SHP77 treated with DMSO at 0.1 percent for 48 hours (cell line): ENCODE results near the gene SGSM1.
A peak's percentile ranks its signal among the peaks of the same experiment; 100 is the strongest.
"Not testable (repeated sequence)": the region's sequence is repeated elsewhere in the genome, so short reads cannot be mapped to it uniquely, and the experiment has no call there.

Experiments used
- DNase-seq: peaks from one replicate; lab custom pipeline; 2025; lab: John Stamatoyannopoulos, UW

SGSM1 gene

DNA sequence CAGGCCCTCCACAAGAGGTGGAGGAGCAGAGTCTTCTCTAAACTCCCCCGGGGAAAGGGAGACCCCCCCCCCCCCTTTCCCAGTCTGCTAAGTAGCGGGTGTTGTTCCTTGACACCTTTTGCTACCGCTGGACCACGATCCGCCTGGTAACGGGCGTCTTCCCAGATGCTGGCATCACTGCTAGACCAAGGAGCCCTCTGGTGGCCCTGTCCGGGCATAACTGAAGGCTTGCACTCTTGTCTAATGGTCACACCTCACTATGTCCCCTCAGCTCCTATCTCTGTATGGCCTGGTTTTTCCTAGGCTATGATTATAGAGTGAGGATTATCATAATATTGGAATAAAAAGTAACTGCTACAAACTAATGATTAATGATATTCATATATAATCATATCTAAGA, 31.5 kb downstream of the SGSM1 start:
- not testable (repeated sequence) for DNase-seq

DNA sequence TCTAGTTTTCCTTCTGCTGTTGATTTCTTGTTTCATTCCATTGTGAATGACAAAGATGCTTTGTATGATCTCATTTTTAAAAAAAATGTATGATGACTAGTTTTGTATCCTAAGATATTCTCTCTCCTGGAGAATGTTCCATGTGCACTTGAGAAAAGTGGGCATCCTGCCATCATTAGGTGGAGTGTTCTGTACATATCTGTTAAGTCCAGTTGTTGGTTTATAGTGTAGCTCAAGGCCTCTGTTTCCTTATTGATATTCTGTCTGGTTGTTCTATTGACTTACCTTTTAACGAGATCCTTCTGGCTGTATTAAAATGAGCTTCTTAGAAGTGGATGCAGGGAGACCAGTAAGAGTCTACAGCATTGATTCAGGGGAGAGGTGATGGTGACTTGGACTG, 35.2 kb downstream of the SGSM1 start:
- no peak for DNase-seq

DNA sequence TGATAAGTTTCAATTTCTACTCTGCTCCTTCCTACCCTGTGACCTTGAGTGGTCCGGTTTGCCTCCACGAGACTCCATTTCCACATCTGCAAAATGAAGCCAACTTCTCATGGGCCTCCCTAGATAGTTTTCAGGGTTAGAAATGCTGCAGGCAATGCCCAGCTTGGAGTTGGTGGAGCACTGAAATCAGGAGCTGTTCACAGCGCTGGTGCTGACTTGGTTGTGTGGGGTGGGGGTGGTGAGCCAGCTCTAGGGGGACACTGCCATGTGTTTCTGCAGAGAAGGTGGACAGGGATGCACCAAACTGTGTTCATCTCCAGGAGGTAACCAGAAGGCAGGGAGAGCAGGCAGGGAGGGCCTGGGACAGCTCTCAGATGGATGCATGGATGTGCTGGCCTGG, 37.0 kb downstream of the SGSM1 start:
- DNase-seq, result no peak

DNA sequence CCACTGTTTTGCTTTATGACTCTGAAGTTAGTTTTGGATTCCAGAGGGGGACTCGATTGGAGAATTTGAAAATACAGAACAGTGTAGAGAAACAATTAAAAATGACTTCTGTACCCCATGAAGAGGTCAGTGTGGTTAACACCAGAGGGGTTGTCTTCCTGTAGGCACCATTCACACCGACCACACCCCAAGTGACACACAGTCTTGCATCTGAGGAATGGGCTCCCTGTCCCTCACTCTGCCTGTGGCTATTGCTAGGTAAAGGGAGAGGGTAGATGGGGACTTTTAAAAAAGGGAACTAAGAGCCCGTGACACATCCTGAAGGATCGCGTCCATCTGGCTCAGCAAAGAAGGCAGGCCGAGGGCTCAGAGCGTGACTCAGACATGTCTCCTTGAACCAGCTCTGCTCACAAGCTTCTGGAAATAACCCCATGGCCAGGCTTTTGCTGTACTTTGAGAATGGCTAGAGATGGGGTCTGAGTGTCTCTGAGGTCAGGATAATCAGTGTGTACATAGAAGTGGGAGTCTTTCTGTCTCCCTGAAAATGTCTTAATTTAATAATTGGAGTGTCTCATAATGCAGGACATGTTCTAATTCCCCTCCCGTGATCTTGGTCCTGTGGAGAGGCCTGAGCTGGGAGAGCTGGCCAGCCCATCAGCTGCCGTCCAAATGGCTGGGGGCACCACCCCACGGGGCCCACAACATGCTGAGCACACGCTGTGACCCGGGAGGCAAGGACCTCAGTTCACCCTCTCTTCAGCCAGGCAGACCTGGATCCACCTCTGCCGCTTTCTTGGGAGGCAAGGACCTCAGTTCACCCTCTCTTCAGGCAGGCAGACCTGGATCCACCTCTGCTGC, 39.3 kb downstream of the SGSM1 start:
- no peak for DNase-seq

DNA sequence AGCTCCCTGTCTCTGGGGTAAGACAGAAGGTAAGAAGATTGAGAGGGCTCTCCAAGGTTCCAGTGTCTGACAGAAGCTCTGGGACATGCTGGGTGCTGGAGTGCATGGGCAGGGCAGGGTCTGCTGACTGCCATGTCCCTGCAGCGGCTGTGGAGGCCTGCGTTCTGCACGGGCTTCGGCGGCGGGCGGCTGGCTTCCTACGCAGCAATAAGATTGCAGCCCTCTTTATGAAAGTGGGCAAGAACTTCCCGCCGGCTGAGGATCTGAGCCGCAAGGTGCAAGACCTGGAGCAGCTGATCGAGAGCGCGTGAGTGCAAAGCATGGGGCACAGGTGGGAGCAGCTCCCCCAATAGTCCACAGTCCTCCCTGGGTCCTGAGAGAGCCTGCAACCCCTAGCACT, 41.5 kb downstream of the SGSM1 start:
- no peak for DNase-seq

DNA sequence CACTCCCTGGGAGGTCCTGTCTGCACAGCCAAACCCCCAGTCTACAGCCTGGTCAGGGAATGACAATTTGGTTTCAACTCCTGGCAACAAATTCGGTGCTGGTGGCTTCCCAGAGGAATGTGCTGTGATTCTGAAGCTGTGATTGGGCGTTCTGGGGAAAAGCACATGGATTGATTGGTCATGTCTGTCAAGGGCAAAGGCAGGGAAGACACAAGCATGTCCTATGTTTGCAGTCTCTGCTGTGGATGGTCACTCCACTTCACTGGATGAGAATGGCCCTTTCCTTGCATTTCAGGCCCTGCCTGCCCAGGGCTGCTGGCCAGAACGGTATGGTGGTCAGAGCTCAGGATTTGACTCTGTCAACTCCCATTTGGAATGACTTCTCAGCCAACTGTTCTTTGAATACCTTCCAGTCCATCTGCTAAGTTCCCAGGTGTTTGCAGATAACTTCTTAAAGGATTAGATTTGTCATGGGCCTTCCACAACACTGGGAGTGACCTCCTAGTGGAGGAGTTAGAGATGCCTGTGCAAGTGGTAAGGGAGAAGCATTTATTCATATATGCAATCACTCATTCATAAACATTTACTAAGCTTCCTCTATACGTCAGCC, 42.7 kb downstream of the SGSM1 start:
- DNase-seq, result no peak

DNA sequence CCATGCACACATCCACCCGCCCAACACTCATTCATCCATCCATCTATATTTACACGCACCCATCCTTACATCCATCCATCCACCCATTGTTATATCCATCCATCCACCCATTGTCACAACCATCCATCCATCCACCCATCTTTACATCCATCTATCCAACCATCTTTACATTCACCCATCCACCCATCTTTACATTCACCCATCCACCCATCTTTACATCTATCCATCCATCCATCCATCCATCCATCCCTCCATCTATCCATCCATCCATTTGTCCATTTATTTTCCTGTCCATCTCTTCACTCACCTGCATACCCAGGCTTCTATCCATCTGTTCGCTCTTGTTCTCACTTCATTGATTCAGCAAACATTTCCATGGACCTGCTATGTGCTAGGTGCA, 49.8 kb downstream of the SGSM1 start:
- no peak for DNase-seq

DNA sequence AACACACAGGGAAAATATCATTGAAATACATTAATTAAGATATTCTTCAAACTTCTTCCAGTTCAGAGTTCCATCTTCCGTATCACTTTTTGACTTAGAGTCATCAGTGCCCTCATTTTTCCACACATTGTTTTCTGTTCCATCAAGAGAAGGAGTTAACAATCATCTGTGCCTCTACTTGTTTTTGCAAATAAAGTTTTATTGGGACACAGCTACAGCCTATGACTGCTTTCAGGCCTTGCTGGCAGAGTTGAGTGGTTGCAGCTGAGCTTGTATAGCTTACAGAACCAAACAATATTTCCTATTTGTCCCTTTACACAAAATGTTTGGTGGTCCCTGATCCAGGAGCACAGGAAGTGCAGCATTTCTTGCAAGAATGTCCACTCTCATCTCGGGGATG, 51.6 kb downstream of the SGSM1 start:
- no peak for DNase-seq

DNA sequence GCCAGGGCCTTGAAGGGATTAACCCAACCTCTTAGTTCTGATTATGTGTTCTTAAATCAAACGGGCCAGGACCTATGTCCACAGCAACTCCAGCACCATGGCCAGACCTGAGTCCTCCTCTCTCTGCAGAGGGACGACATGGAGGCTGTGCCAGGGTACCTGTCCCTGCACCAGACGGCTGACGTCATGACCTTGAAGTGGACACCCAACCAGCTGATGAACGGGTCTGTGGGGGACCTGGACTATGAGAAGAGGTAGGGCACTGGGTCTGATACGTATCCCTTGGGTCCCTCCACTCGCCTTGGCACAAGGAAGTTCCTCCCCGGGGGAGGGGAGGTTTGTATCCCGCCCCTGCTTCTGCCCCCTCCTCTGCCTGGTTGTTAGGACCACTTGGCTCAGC, 53.6 kb downstream of the SGSM1 start:
- DNase-seq, result no peak

DNA sequence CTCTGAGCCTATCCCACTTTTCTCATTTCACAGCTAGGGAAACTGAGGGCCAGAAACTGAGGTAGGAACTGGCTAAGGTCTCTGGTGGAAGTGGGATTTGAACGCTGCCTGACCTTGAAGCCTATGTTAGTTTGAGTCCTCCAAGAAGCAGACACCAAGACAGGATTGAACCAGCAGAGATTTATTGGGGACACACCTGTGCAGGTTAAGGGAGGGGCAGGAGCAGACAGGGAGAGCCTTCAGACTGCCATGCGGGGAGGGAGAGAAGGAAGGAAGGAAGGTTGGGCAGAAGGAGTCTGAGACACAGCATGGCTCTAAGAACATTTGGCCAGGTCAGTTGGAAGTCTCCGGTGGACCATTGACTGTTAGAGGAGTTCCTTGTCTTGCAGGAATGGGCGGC, 59.5 kb downstream of the SGSM1 start:
- no peak for DNase-seq

DNA sequence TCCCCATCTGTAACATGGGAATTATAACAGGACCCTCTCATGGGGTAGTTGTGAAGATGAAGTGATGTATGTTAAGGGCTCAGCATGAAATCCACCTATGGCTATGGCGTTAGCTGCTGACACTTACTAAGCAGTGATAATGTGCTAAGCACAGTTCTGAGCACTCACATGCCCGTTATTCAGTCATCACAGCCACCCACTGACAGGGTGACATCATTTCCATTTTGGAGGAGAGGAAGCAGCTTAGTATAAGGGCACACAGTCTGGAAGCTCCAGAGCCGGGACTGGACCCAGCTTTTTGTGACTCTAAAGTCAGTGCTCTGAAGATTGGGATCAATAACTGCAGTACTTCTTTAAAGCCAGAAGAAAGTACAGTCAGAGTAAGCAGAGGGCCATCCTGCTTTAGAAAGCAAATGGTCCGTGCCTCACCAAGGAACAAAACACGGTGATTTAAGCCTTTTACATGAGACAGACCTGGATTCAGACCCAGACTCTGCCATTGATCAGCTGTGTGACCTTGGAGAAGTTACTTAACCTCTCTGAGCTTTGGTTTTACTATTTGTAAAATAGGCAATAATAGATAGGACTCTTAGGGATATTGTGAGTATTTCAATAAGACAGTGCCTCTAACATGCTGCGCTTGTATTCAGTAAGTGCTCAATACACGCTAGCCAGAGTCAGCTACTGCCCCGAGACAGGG, 61.5 kb downstream of the SGSM1 start:
- no peak for DNase-seq

DNA sequence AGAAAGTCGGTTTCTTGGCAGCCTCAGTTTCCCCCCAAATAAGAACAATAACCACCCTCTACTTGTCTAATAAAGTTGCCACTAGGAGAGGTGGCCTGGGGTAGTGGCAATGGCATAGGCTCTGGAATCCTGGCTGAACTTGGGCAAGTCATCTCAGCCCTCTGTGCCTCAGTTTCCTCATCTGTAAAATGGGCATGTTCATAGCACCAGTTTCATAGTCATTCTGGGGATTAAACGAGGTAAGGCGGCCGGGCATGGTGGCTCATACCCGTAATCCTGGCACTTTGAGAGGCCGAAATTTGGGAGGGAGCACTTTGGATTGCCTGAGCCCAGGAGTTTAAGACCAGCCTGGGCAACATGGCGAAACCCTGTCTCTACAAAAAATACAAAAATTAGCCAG, 63.0 kb downstream of the SGSM1 start:
- no peak for DNase-seq

DNA sequence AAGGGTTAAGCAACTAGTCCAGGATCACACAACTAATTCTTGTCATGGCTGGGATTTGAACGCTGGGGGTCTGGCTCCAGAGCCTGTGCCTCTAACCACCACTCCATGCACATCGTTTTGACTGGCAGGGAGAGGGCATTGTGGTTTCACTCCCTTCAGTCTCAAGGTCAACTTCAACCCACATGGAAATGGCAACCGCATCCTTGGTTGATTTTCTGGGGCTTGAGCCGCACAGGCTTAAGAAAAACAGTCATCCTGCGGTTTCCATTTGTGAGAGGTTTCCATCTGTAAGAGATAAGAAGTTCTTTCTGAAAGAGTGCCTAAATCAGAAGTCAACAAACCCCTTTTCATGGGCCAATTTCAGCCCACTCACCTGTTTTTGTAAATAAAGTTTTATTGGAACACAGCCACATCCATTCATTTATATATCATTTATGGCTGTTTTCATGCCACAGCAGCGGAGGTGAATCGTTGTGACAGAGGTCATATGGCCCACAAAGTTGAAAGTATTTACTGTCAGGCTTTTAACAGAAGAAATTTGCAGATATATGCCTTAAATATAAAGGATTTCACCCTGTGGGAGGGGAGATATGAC, 65.7 kb downstream of the SGSM1 start:
- no peak for DNase-seq

DNA sequence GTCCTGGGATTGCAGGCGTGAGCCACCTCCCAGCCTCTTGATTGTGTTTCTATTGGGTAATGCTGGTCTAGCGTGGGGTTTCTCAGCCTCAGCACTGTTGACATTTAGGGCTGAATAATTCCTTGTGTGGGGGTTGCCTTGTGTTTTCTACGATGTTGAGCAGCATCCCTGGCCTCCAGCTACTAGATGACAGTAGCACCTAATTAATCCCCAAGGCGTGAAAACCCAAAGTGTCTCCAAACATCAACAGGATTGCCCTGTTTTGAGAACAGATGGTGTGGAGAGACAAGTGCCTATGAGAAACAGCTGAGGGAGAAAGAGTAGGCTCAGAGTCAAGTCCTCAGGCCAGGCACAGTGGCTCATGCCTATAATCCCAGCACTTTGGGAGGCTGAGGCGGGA, 67.2 kb downstream of the SGSM1 start:
- DNase-seq, result no peak

DNA sequence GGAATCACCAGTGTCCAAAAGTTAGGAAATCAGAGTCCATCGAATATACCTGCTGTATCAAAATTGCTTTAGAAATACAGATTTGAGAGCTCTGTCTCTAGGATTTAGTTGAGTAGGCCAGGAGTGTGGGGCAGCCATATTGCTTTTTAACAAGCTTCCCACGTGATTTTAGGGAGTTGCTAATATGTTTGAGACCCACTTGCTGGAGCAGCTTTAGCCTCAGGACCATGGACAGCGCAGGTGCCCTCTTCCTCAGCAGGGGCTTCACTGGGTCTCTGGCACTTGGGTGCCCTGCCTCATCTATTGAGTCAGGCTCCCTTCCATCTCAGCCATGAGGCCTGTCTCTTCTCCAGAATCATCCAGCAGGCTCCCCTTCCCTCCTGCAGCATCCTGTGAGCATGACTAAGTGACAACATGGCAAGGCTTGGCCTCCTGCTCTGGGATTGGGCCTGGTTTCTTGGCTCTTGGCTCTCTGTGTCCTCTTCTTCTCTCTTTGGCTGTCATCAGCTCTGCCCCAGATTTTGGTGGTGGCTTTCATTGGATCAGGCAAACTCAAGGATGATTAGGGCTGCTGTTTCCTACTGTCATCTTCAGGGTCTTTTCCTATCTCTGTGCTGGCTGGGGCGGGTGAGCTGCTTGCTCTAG, 70.0 kb downstream of the SGSM1 start:
- no peak for DNase-seq

DNA sequence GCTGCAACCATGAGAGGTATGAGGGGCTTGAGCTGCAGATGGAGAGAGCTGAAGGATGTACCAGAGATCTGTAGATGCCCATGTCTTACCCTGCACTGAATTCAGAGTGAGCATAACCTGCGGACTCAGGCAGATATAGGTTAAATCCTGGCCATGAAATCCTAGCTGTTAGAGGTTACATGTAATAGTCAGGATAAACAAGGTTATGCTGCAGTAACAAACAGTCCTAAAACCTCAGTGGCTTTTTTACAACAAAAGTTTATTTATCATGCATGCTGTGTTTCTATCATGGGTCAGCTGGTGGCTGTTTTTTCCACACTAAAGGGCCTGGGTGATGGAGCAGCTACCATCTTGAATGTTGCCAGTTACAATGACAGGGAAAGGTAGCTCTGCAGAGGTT, 70.7 kb downstream of the SGSM1 start:
- no peak for DNase-seq

DNA sequence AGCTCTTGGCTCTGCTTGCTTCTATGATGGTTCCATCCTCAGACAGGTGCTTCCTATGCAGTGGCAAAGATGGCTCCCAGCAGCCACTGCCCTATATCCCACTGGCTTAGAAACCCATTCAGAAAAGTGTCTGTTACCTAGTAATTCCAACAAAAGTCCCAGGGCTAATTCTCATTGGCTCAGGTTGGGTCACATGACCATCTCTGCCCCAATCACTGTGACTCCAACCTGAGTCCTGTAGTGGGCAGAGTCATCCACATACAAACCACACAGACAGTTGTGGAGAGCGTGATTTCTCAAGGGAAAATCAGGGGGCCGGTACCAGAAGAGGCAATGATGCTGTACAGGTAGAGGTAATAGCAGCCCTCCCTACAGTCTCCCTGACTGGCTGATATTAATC, 73.0 kb downstream of the SGSM1 start:
- DNase-seq, result no peak

DNA sequence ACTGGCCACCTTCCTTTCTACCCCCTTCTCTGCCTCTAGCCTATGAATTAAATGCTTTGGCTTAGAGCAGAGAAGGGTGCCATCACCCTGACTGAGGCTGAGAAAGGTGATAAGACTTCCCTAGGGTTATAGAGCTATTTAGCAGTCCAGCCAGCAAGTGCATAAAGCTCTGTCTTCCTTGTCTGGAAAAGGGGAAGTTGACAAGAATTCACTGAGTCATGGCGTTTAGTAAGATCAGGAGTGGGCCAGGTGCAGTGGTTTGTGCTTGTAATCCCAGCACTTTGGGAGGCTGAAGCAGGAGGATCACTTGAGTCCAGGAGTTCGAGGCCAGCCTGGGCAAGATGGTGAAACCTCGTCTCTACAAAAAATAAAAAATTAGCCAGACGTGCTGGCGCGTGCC, 77.4 kb downstream of the SGSM1 start:
- DNase-seq, result no peak

DNA sequence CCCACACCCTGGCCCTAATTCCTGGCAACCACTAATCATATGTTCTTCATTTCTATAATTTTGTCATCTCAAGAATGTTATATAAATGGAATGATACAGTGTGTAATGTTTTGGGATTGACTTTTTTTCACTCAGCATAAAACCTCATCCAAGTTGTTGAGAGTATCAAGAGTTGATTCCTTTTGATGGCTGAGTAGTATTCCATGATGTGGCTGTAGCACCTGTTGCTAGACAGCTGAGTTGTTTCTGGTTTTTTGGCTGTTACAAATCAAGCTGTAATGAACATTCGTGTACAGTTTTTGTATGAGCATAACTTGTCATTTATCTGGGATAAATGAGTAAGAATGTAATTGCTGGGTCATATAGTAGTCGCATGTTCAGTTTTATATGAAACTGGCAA, 81.2 kb downstream of the SGSM1 start:
- DNase-seq, result no peak

DNA sequence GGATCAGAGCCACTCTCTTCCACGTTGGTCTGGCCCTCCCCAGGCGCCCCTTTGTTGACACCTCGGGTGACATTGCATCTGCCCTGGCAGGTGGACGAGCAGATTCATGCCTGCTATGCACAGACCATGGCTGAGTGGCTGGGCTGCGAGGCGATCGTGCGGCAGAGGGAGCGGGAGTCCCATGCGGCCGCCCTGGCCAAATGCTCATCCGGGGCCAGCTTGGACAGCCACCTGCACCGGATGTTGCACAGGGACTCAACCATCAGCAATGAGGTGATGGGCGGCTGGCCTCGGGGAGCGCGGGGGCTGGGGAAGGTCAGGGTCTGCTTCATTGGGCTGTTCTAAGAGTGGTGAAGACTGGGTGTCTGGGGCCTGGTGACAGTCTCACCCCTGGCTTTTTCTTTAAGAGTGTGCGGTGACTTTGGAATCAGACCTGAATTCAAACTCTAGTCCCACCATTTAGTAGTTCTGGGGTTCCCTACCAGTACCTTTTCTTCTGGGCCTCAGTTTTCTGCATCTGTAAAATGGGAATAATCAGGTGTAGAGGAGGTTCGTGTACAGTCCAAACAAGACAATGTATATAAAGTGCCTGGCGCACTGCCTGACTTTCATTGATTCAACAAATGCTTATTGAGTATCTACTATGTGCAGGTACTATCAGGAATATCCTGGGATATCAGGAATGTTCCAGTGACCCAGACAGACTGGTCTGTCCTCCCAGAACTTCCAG, 87.5 kb downstream of the SGSM1 start:
- DNase-seq, result no peak

DNA sequence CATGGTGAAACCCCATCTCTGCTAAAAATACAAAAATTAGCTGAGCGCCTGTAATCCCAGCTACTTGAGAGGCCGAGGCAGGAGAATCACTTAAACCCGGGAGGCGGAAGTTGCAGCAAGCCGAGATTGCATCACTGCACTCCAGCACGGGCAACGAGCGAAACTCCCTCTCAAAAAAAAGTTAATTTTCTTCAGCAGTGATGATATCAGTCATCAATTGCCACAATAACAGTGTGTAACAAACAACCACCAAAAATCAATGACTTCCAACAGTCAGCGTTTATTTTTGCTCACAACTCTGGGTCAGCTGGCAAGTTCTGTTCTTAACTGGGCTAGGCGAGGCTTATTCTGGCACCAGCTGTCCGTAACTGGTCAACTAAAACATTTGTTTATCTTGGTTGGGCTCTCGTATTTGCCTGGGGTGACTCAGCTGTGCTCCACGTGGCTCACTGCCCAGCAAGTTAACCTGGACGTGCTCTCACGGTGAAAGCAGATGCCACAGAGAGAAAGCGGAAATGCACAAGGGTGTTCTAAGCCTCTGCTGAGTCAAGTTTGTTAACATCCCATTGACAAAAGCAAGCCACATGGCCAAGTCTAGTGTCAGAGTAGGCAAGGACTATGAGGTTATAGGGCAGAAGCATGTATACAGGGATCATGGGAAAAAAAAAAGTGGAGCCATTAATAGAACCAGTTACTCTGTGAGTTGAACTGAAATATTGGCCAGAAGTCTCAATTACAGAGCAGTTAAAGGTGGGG, 88.4 kb downstream of the SGSM1 start:
- peak; percentile 96 for DNase-seq
